ENCODE data around the gene AOPEP.

Gene AOPEP

GRCh38 chr9:95078939-95079338 lies 352.4 kb downstream of the AOPEP start:
- CTCF ChIA-PET: no interaction called here
- POLR2A ChIA-PET: no interaction called here
- H3K9me3 ChIP-seq (ENCODE audit: control extremely low read depth in 1 of 5, control insufficient read depth in 4 of 5, insufficient read depth in 2 of 5, low read depth in 1 of 5, low read length in 4 of 5): no peaks in the 10 kb centered on the region
- no peak overlapping the region for H3K27ac ChIP-seq (ENCODE audit: insufficient read depth in 1 of 2, low read depth in 1 of 2, low read length in 2 of 2, poor library complexity in 1 of 2, severe bottlenecking in 2 of 2)
- H3K4me3 ChIP-seq (ENCODE audit: control insufficient read depth in 1 of 7, extremely low read depth in 1 of 7, insufficient read depth in 4 of 7, low read depth in 2 of 7, low read length in 6 of 7): no peak overlapping the region
- no peaks in the 10 kb centered on the region for H3K27me3 ChIP-seq (replicated peaks in 2 of 5; ENCODE audit: control insufficient read depth in 4 of 5, insufficient read depth in 5 of 5, low read length in 4 of 5)
- H3K36me3 ChIP-seq (ENCODE audit: control insufficient read depth in 4 of 4, insufficient read depth in 4 of 4, low read length in 3 of 4): peaks cover 8 to 44% (median 19%) of the 10 kb centered on the region in 4 experiments
- peaks cover 0 to 5% (median 0%) of the 10 kb centered on the region in 4 experiments for H3K4me1 ChIP-seq (ENCODE audit: control extremely low read depth in 1 of 4, control insufficient read depth in 4 of 4, insufficient read depth in 4 of 4, low read length in 3 of 4)
- DNase-seq: no peak
- WGBS (ENCODE audit: insufficient coverage): 74% methylated on average over 3 of the region's 6 CpGs

GRCh38 chr9:95079461-95079860 lies 353.0 kb downstream of the AOPEP start:
- H3K4me1 ChIP-seq (ENCODE audit: control extremely low read depth in 1 of 4, control insufficient read depth in 4 of 4, insufficient read depth in 4 of 4, low read length in 3 of 4): peaks cover 0 to 5% (median 0%) of the 10 kb centered on the region in 4 experiments
- DNase-seq: no peak
- no peaks in the 10 kb centered on the region for H3K9me3 ChIP-seq (ENCODE audit: control extremely low read depth in 1 of 5, control insufficient read depth in 4 of 5, insufficient read depth in 2 of 5, low read depth in 1 of 5, low read length in 4 of 5)
- WGBS (ENCODE audit: insufficient coverage): 94% methylated on average over 4 of the region's 10 CpGs
- no peak overlapping the region for H3K4me3 ChIP-seq (ENCODE audit: control insufficient read depth in 1 of 7, extremely low read depth in 1 of 7, insufficient read depth in 4 of 7, low read depth in 2 of 7, low read length in 6 of 7)
- no peak overlapping the region for H3K27ac ChIP-seq (ENCODE audit: insufficient read depth in 1 of 2, low read depth in 1 of 2, low read length in 2 of 2, poor library complexity in 1 of 2, severe bottlenecking in 2 of 2)
- ChIA-PET CTCF (no interaction called here), POLR2A (no interaction called here)
- peaks cover 8 to 47% (median 18%) of the 10 kb centered on the region in 4 experiments for H3K36me3 ChIP-seq (ENCODE audit: control insufficient read depth in 4 of 4, insufficient read depth in 4 of 4, low read length in 3 of 4)
- no peaks in the 10 kb centered on the region for H3K27me3 ChIP-seq (replicated peaks in 2 of 5; ENCODE audit: control insufficient read depth in 4 of 5, insufficient read depth in 5 of 5, low read length in 4 of 5)

- Histone ChIP-seq H3K27me3 (replicated peaks in 2 of 5; ENCODE audit: control insufficient read depth in 4 of 5, insufficient read depth in 5 of 5, low read length in 4 of 5) (no peaks in the 10 kb centered on the region), H3K4me3 (ENCODE audit: control insufficient read depth in 1 of 7, extremely low read depth in 1 of 7, insufficient read depth in 4 of 7, low read depth in 2 of 7, low read length in 6 of 7) (no peak overlapping the region), H3K36me3 (ENCODE audit: control insufficient read depth in 4 of 4, insufficient read depth in 4 of 4, low read length in 3 of 4) (peaks cover 8 to 55% (median 18%) of the 10 kb centered on the region in 4 experiments), H3K4me1 (ENCODE audit: control extremely low read depth in 1 of 4, control insufficient read depth in 4 of 4, insufficient read depth in 4 of 4, low read length in 3 of 4) (peaks cover 0 to 5% (median 0%) of the 10 kb centered on the region in 4 experiments), H3K9me3 (ENCODE audit: control extremely low read depth in 1 of 5, control insufficient read depth in 4 of 5, insufficient read depth in 2 of 5, low read depth in 1 of 5, low read length in 4 of 5) (no peaks in the 10 kb centered on the region), H3K27ac (ENCODE audit: insufficient read depth in 1 of 2, low read depth in 1 of 2, low read length in 2 of 2, poor library complexity in 1 of 2, severe bottlenecking in 2 of 2) (no peak overlapping the region)
- 95% methylated on average over 17 of the region's 20 CpGs for WGBS (ENCODE audit: insufficient coverage)
- ChIA-PET CTCF (interaction anchor here (1.2 kb wide), 3 partner anchors 20 to 51 kb away, joined by 4 read pairs; no protein-coding TSS in a partner anchor), POLR2A (no interaction called here)
- no peak for DNase-seq
These were observed 354.6 kb downstream of the AOPEP start for GRCh38 chr9:95080961-95081647.

- H3K4me1 ChIP-seq (ENCODE audit: control extremely low read depth in 1 of 4, control insufficient read depth in 4 of 4, insufficient read depth in 4 of 4, low read length in 3 of 4): peaks cover 0 to 5% (median 0%) of the 10 kb centered on the region in 4 experiments
- DNase-seq: no peak
- H3K9me3 ChIP-seq (ENCODE audit: control extremely low read depth in 1 of 5, control insufficient read depth in 4 of 5, insufficient read depth in 2 of 5, low read depth in 1 of 5, low read length in 4 of 5): no peaks in the 10 kb centered on the region
- ChIA-PET POLR2A (no interaction called here), CTCF (interaction anchor here (1.2 kb wide), 2 partner anchors 20 to 50 kb away, joined by 4 read pairs; no protein-coding TSS in a partner anchor)
- 99% methylated on average over 19 of the region's 19 CpGs for WGBS (ENCODE audit: insufficient coverage)
- no peak overlapping the region for H3K27ac ChIP-seq (ENCODE audit: insufficient read depth in 1 of 2, low read depth in 1 of 2, low read length in 2 of 2, poor library complexity in 1 of 2, severe bottlenecking in 2 of 2)
- no peak overlapping the region for H3K4me3 ChIP-seq (ENCODE audit: control insufficient read depth in 1 of 7, extremely low read depth in 1 of 7, insufficient read depth in 4 of 7, low read depth in 2 of 7, low read length in 6 of 7)
- H3K27me3 ChIP-seq (replicated peaks in 2 of 5; ENCODE audit: control insufficient read depth in 4 of 5, insufficient read depth in 5 of 5, low read length in 4 of 5): no peaks in the 10 kb centered on the region
- H3K36me3 ChIP-seq (ENCODE audit: control insufficient read depth in 4 of 4, insufficient read depth in 4 of 4, low read length in 3 of 4): peaks cover 8 to 63% (median 24%) of the 10 kb centered on the region in 4 experiments
These were observed 355.5 kb downstream of the AOPEP start for GRCh38 chr9:95081998-95082397.

GRCh38 chr9:95082401-95083084 lies 356.0 kb downstream of the AOPEP start:
- DNase-seq: no peak
- H3K27ac ChIP-seq (ENCODE audit: insufficient read depth in 1 of 2, low read depth in 1 of 2, low read length in 2 of 2, poor library complexity in 1 of 2, severe bottlenecking in 2 of 2): no peak overlapping the region
- ChIA-PET CTCF (interaction anchor here (1.2 kb wide), 2 partner anchors 21 to 49 kb away, joined by 4 read pairs; no protein-coding TSS in a partner anchor), POLR2A (no interaction called here)
- H3K4me1 ChIP-seq (ENCODE audit: control extremely low read depth in 1 of 4, control insufficient read depth in 4 of 4, insufficient read depth in 4 of 4, low read length in 3 of 4): peaks cover 0 to 5% (median 0%) of the 10 kb centered on the region in 4 experiments
- 96% methylated on average over 13 of the region's 18 CpGs for WGBS (ENCODE audit: insufficient coverage)
- peaks cover 8 to 63% (median 24%) of the 10 kb centered on the region in 4 experiments for H3K36me3 ChIP-seq (ENCODE audit: control insufficient read depth in 4 of 4, insufficient read depth in 4 of 4, low read length in 3 of 4)
- H3K9me3 ChIP-seq (ENCODE audit: control extremely low read depth in 1 of 5, control insufficient read depth in 4 of 5, insufficient read depth in 2 of 5, low read depth in 1 of 5, low read length in 4 of 5): no peaks in the 10 kb centered on the region
- no peaks in the 10 kb centered on the region for H3K27me3 ChIP-seq (replicated peaks in 2 of 5; ENCODE audit: control insufficient read depth in 4 of 5, insufficient read depth in 5 of 5, low read length in 4 of 5)
- H3K4me3 ChIP-seq (ENCODE audit: control insufficient read depth in 1 of 7, extremely low read depth in 1 of 7, insufficient read depth in 4 of 7, low read depth in 2 of 7, low read length in 6 of 7): no peak overlapping the region

GRCh38 chr9:95083086-95083768 lies 356.7 kb downstream of the AOPEP start:
- DNase-seq: no peak
- H3K4me1 ChIP-seq (ENCODE audit: control extremely low read depth in 1 of 4, control insufficient read depth in 4 of 4, insufficient read depth in 4 of 4, low read length in 3 of 4): peaks cover 0 to 5% (median 0%) of the 10 kb centered on the region in 4 experiments
- POLR2A ChIA-PET: no interaction called here
- H3K27me3 ChIP-seq (replicated peaks in 2 of 5; ENCODE audit: control insufficient read depth in 4 of 5, insufficient read depth in 5 of 5, low read length in 4 of 5): no peaks in the 10 kb centered on the region
- CTCF ChIA-PET: interaction anchor here (1.2 kb wide), 1 partner anchor 47 kb away, joined by 5 read pairs; no protein-coding TSS in a partner anchor
- 95% methylated on average over 30 of the region's 39 CpGs for WGBS (ENCODE audit: insufficient coverage)
- H3K27ac ChIP-seq (ENCODE audit: insufficient read depth in 1 of 2, low read depth in 1 of 2, low read length in 2 of 2, poor library complexity in 1 of 2, severe bottlenecking in 2 of 2): no peak overlapping the region
- H3K36me3 ChIP-seq (ENCODE audit: control insufficient read depth in 4 of 4, insufficient read depth in 4 of 4, low read length in 3 of 4): peaks cover 8 to 62% (median 24%) of the 10 kb centered on the region in 4 experiments
- no peak overlapping the region for H3K4me3 ChIP-seq (ENCODE audit: control insufficient read depth in 1 of 7, extremely low read depth in 1 of 7, insufficient read depth in 4 of 7, low read depth in 2 of 7, low read length in 6 of 7)
- H3K9me3 ChIP-seq (ENCODE audit: control extremely low read depth in 1 of 5, control insufficient read depth in 4 of 5, insufficient read depth in 2 of 5, low read depth in 1 of 5, low read length in 4 of 5): no peaks in the 10 kb centered on the region
